ENCODE data around the gene RAPGEF5.

The RAPGEF5 gene, protein sequence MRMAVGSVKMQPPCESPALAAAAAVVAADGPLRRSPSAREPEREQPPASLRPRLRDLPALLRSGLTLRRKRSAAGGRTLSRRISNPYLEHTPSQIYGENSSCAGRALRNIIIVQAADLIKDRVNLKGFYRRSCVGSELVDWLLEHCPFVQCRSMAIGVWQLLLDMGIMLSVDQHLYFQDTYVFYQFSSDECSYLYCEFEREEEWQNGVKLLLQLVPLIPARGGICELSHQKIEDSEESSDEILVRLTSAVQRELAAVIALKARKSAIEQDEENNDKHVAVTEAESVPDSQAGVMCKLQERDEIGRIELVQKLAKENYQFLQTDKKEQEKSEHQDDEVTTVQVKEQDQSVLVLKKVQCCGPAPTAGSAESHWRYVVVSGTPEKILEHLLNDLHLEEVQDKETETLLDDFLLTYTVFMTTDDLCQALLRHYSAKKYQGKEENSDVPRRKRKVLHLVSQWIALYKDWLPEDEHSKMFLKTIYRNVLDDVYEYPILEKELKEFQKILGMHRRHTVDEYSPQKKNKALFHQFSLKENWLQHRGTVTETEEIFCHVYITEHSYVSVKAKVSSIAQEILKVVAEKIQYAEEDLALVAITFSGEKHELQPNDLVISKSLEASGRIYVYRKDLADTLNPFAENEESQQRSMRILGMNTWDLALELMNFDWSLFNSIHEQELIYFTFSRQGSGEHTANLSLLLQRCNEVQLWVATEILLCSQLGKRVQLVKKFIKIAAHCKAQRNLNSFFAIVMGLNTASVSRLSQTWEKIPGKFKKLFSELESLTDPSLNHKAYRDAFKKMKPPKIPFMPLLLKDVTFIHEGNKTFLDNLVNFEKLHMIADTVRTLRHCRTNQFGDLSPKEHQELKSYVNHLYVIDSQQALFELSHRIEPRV

DNA sequence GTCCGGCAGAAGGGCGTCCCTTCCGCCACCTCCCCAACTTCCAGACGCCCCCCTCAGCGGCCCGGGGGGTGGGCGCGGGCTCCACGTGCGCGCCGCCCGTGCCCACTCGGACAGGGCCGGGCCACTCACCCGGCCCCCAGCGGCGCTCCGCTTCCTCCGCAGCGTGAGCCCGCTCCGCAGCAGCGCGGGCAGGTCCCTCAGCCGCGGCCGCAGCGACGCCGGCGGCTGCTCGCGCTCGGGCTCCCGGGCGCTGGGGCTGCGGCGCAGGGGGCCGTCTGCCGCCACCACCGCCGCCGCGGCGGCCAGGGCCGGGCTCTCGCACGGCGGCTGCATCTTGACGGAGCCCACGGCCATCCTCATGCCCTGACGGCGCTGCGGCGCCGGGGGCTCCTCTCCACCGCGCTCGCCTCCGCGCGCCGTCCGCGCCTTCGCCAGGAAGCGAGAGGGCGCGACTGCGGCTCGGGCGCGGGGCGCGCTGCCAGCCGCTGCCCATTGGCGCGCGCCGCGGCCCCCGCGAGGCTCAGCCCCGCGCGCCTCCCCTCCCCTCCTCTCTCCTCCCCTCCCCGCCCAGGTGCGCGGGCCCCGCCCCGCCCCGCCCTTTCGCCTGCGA lies at the start of gene RAPGEF5:
Gene RAPGEF5 (minus strand): TSS at position 454 of the 610 bp plus-strand sequence. CDS start 94 bp downstream, at position 360.
- DNase-seq = peak; percentile 12

DNA sequence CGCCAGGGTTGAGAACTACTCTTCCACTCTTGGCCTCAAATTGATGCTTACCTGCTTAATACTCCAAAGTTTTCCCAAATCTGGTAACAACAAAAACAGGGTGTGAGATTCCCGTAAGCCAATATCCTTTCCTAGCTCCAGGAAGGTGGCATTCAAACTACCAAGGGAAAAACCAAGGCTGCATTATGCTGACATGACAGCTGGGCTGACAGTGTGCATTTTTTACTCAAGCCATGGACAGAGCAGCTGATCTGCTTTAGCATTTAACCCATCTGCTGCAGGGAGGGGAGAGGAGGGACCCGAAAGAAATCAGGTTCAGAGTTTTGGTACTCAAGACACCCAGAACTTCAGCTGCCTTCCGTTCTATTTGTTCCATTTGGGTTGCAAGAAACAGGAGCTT lies 49.8 kb upstream of the RAPGEF5 start:
- no peak for DNase-seq

DNA sequence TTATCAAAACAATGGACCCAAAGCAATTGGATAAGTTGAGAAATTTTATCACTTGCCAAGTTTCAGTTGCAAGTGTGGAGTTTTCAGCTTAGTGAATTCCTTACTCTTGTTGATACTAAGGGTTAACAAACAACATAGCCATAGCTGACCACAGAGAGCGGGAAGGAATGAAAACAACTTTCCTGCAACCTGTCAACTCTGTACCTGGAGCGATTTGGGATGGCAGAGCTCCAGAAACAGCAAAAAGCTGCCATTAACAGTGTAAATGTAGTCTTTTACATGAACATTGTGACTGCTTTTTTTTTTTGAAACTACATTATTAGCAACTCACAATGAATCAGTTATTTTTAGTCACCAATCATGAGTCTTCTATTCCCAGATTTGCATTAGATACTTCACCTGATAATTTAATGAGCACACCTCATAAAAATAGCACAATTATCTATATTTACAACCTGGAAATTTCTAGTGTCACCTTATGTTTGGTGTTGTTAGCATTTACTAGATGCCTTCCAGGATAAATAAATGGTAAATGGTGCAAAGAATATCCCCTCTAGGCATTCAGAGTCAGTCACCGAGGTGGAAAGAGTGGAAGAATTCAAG lies 47.6 kb upstream of the RAPGEF5 start:
- DNase-seq = no peak

DNA sequence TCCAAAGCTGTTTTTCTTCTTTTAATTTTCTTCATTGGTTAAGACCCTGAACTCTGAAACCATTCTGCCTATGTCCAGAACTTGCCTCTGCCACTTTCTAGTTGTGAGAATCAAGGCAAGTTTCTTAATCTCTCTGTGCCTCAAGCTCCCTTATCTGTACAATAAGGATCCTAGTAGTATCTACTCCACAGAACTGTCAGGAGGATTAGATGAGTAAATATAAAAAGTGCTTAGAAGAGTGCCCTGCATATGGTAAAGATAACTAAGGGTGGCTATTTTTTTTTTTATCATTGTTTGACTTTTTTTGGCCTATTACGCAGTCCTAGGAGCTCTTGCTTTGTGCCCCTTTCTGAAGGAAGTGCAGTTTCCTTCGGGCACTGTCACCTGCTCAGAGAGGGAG lies 46.4 kb upstream of the RAPGEF5 start:
- DNase-seq = no peak

DNA sequence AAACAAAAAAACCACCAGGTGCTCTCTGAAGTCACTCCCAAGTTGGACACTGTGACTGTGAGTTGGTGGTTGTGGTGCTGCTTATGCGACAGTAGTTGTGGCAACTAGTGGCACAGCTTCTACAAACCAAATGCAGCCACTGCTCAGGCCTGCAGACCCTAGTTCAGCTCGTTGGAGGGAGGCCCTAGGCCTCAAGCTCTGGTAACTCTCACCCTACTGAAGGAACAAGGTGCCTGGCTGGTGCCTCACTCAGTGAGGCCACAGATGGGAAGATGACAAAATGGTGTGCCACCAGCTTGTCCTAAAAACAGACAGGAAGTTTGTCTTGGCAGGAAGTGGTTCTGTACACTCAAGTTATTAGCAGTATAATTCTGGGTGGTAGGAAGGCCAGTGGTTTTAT lies 45.3 kb upstream of the RAPGEF5 start:
- no peak for DNase-seq

DNA sequence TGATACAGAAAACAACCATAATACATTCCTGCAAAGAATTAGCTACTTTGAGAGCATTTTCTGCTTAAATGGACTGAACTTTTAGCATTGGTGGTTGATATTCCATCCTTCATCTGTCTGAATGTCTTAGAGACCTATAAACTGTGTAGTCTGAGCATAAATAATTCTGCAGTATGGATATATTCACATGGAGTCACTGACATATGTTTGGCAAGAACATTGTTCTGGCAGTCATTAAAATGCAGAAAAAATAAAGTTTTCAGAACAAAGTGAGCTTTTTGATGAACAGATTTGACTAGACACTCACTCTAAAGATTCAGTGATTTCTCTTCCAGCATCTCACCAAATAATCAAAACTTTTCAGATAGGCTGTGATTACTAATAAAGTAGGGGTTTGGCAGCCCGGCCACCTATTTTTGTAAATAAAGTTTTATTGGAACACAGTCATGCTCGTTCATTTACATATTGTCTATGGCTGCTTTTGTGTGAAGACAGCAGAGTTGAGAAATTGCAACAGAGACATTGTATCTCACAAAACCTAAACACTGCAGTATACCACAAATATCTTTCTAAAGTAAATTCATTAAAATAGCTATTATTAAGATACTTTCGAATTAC lies 44.1 kb upstream of the RAPGEF5 start:
- no peak for DNase-seq

DNA sequence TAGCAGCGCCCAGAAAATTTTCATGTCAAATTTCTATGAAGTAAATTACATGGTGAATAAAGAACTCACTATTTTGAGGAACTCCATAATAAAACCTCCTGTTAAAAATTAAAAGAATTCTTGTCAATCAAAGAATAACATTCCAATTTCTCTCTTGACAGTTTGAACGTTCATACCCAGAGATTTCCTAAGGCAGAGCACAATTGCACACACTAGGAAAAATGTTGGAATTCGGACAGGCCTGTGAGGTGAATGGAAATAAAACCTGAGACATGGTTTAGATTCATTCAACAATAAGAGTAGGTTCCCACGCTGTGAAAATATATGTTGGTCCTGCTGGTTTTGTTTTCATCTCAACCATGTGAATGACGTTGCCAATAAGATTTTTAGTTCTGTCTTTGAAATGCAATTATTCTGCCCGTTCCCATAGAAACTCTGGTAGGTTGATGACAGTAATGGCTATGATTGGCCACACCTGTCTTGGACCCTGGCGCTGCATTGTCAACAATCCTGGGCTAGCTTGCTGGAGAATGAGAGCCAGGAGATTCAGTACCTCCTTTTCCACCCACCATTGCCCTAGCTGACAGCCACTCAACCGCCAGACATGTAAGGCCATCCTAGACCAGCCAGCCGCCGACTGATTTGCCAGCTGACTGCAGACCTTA lies 43.3 kb upstream of the RAPGEF5 start:
- no peak for DNase-seq

DNA sequence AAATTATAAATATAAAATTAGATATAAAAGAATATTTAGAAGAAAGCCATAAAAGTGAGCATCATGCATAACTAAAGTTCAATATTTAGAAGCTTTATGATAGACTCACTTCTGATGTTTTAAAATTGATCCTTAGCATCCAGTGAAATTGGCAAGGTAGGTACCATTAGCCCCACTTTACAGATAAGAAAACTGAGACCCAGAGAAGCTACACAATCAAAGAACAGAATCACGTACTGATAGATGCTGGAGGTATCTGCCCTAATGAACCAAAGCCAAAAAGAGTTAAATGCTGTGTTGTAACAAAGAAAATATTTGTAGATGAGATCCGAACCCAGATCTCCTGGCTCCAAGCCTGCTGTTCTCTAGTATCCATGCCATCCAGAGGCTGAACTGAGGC lies 42.6 kb upstream of the RAPGEF5 start:
- DNase-seq = no peak

DNA sequence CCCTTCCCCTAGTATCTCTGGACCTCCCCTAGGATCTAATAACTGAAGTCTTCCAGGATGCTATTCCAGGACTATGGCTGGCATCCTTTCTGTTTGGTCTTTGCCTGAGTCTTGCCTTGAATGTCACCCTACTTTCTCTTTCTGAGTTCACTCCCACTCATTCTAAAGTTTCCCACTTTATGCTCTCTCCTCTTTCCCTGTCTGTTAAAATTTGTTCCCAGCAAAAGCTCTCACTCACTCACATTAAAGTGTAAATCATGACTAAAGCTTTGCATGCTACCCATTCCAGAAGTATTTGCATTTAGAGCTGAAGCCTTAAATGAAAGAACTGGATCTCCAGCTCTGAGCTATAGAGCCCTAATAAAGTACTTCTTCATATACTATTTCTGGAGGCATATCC lies 42.1 kb upstream of the RAPGEF5 start:
- DNase-seq = no peak

DNA sequence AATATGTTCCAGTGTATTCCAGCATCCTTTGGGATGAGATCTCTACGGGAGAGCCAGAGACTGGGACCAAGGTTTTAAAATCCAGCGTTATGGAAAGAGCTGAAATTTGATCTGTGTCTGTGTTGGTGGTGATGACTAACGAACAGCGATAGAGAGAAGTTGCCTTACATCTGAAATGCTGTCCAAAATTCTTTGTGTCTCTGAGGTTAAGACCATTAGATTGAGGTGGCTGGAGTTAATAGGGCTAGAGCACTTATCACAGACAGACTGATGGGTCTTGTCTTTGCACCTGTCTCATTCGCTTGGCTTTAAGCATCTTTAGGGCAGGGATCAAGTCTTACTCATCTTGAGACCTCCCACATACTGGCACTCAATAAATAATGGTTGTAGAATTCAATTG lies 41.0 kb upstream of the RAPGEF5 start:
- DNase-seq = no peak

DNA sequence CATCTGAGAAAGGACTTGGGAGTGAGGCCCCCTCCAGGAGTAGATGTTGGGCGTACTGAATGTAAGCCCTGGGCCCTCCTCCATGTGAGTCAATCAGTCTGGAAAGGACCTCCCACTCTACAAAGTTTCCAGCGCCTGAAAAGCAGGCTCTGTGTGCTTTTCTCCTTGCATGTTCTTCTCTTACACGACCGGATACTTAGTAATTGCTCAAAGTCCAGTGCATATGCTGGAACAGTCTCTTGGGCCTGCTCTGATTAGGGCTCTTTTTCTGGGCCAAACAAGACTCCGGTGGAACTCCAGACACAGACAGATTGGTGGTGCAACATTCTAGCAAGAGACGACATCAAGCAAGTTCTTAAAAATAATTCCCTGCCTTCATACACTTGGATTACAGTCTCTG lies 38.3 kb upstream of the RAPGEF5 start:
- DNase-seq = no peak

DNA sequence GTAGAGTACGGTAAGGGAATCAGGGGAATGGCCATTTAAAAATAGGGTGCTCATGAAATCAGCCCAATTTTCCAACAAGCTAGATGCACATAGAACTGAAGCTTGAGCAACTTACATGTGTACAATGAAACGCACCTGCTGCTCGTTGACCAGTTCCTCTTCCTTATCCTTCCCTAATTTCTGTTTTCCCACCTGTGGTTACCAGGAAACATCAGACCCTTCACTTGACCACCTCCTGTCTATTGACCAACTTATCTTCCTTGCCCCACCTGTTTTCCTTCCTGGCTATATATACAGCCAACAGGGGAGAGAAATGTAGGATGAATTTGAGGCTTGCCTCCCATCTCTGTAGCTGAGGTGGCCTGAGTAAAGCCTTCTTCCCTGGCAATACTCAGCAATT lies 37.8 kb upstream of the RAPGEF5 start:
- DNase-seq = no peak

DNA sequence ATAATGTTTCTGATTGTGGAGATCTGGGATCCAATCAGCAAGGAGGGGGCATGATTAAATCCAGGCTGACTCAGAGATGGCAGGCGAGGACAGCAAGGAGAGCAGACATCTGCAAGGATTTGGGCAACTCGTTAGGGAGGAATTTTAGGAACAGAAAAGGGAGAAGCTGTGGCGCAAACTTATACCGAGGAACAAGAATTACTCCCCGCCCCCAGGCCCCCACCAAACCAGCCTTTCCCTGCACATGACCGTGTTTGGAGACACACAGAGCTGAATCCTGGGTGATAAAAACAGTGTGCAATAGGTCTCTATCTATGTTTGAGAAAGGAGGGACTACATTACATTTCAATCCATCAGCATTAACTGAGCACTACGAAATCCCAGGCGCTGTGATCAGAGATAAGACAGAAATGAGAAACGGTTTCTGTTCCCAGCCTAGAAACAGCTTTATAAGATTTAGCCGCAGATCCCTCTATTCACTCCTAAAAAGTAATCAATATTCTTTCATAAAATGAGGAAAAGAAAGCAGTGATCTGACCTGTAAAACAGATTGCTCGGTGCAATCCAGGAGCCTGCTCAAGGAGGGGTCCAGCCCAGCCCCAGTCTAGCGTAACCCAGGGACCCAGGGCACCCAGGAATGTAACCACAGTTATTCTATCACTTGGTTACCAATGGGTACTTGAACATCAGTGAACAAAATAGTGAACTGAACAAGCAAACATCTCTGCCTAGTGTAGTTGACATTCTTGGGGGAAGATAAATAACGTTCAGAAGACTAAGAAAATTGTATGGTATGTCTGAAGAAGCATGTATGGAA lies 37.2 kb upstream of the RAPGEF5 start:
- DNase-seq = no peak

DNA sequence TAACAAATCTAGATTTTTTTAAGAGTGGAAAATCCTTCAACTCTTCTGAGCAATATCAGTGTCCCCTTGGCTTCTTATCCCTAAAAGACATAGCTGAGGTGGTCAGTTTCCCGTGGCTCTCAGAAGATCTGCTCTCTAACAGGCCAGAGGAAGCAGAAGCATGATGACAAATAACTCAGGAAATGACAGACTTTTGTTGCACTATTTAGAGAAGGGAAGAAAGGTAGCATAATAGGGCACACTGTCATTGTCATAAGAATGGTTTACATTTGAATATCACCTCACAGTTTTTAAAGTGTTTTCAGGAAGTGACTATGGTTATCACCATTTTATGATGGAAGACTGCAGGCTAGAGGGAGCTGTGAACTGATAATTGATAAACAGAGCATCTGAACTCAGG lies 33.6 kb upstream of the RAPGEF5 start:
- no peak for DNase-seq

DNA sequence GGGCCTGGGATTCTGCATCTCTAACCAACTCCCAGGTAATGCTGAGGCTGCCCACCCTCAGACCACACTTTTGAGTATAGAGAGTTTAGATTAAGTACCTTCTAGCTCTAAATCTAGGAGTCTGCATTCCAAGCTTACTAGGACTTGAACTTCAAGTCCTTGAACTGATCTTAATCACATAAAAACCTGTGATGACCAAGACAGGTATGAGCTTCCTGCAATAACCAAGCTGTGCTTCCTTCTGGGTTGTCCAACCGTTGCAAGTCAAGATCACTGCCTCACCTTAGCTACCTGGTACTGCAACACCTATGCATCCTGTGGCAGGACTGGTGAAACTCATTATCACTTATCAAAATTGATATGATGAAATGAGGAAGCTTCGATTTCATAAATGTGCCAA lies 32.9 kb upstream of the RAPGEF5 start:
- DNase-seq = no peak

DNA sequence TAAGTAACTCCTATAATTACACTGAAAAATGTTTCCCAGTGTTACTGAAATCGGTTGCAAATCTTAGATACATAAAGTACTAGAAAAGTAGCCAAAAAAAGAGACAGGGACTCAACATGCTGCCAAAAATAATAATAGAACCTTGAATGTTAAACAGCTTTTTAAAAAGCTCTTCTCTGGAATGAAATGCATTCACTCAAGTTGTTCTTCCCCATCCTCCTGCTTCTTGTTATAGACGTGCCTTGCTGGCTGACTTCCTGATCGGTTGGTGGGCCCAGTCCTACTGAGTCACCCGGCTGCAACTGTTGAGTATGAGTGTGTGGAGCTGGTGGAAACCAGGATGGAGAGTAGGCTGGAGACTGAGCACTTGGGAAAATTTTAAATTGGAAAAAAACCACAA lies 30.6 kb upstream of the RAPGEF5 start:
- no peak for DNase-seq

DNA sequence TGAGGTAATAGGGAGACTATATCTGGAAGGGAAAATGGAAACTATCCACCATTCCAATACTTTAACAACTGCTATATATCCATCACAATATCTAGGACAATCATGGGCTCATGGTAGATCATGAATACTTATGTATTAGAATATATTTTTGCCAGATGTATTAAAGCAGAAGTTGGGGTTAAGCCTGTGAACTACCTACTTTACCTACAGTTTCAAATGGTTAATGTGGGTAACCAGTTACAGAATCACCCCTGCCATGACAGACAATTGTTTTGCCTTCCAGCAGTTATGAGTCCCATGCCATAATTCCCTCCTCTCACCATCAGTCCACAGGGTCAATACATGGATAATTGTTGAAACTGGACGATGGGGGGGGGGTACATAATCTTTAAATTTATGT lies 29.9 kb upstream of the RAPGEF5 start:
- DNase-seq = no peak

DNA sequence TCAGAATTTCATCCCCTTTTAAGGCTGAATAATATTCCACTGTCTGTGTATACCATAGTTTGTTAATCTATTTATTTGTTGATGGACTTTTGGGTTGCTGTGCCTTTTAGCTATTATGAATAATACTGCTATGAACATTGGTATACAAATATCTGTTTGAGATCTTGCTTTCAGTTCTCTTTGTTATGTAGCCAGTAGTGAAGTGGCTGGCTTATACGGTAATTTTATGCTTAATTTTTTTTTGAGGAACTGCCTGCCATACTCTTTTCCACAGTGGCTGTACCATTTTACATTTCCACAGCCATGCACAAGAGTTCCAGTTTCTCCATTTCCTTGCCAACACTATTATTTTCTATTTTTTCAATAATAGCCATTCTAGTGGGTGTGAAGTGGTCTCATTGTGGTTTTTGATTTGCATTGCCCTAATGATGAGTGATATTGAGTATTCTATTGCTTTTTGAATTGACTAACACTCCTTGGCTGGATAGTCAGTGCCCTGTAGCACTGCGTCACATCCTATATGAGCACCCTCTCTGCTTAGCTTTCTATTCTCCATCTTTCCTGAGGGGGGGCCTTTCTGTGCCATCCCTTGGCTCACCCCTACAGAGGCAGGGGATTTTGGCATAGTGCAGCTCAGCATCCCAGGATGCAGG lies 29.4 kb upstream of the RAPGEF5 start:
- DNase-seq = no peak

DNA sequence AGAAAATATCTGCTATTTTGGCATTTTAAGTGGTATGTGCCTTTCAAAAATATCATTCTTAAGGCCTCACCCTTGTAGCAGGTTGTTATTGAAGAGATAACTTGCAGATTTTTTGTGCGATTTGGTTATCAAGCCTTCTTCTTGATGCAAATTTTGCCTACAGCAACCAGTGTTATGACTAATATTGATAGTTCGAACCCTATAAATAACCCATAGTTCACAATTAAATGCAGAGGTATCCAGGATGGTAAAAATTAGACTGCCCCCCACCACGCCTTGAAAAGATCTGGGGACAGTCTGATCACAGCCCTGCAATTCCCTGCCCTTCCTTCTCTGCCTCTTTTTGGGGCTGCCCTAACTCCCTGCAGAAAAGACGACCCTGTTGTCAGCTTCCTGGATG lies 28.4 kb upstream of the RAPGEF5 start:
- no peak for DNase-seq

DNA sequence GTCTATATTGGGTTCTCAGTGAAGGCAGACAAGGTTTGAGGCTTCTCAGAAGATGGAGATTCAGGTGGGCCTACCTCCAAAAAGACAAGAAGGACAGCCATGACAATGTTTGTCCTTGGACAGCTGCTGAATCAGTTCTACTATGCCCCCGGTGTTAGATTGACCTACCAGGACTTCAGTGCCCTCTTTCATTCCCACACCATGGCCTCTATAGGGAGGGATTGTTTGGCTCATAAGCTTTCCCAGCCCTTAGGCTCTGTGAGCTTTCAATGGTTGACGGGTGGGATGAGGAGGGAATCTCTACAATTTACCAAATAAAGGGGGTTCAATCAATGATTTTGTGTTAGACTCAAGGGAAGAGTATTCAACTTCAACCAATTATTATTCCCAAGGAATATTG lies 23.4 kb upstream of the RAPGEF5 start:
- no peak for DNase-seq

Measured in T1000 (cell line).